Natural killer cell (primary cell): ENCODE measurements around the gene ARL15. TPM values are rescaled to one million over a fixed set of nuclear protein-coding genes. Genes with fewer than 3 reads are reported as not detected.

Source experiments
- ATAC-seq, 3 donors: fragments of 150-1000 bp in 2 of 3; fragments of 200-7000 bp in 1 of 3; cut with Tn5 transposase; 1 replicate in 1 of 3; 2 replicates in 2 of 3; pipeline ENCODE4 v1.10.0; 2021; ENCODE audit warnings: mild to moderate bottlenecking in 2 of 3, moderate library complexity in 2 of 3
- DNase-seq, 2 donors: peaks; one replicate each; pipeline versions ENCODE4 v3.0.0 to v3.0.0-alpha.2; 2013 to 2021; ENCODE audit warnings: mixed read lengths in 1 of 2
- H3K27ac ChIP-seq: one replicate; pipeline ENCODE4 v1.5.1; 2013; ENCODE audit warnings: mild to moderate bottlenecking, low read length
- H3K27me3 ChIP-seq: one replicate; pipeline ENCODE4 v1.6.1; 2013; ENCODE audit warnings: low read length; ENCODE audit not compliant: control insufficient read depth, insufficient read depth
- H3K36me3 ChIP-seq: one replicate; pipeline ENCODE4 v1.6.1; 2013; ENCODE audit warnings: low read length; ENCODE audit not compliant: control insufficient read depth, insufficient read depth
- H3K4me1 ChIP-seq: one replicate; pipeline ENCODE4 v1.6.1; 2013; ENCODE audit warnings: low read length; ENCODE audit not compliant: control insufficient read depth, insufficient read depth
- H3K4me3 ChIP-seq: one replicate; pipeline ENCODE4 v1.5.1; 2013; ENCODE audit warnings: low read length
- H3K9me3 ChIP-seq: one replicate; pipeline ENCODE4 v1.6.1; 2013; ENCODE audit warnings: low read length; ENCODE audit not compliant: control insufficient read depth, insufficient read depth
- H3K27ac Mint-ChIP-seq, 2 donors: one replicate each; pipeline ENCODE4 v1.8.0; 2022; ENCODE audit warnings: mild to moderate bottlenecking in 2 of 2, mixed read lengths in 2 of 2, moderate library complexity in 1 of 2
- H3K27me3 Mint-ChIP-seq, 2 donors: one replicate each; pipeline ENCODE4 v1.8.0; 2022; ENCODE audit warnings: low read depth in 2 of 2, mixed read lengths in 2 of 2
- H3K36me3 Mint-ChIP-seq: one replicate; pipeline ENCODE4 v1.8.0; 2022; ENCODE audit warnings: mixed read lengths
- H3K4me1 Mint-ChIP-seq, 2 donors: one replicate each; pipeline ENCODE4 v1.8.0; 2022; ENCODE audit warnings: mixed read lengths in 2 of 2
- H3K4me3 Mint-ChIP-seq: one replicate; pipeline ENCODE4 v1.8.0; 2022; ENCODE audit warnings: mild to moderate bottlenecking, moderate library complexity, mixed read lengths
- H3K9me3 Mint-ChIP-seq, 2 donors: one replicate each; pipeline ENCODE4 v1.8.0; 2022; ENCODE audit warnings: mixed read lengths in 2 of 2
- CTCF ChIP-seq: fragments of 200-600 bp; IDR thresholded peaks from one replicate; pipeline ENCODE4 v1.8.0; 2022; ENCODE audit warnings: antibody characterized with exemption
- WGBS: methylation state at CpG from one replicate; pipeline ENCODE4 v1.1.7; 2013; ENCODE audit warnings: missing lambda C conversion rate; ENCODE audit not compliant: insufficient coverage; 5-methylcytosine and 5-hydroxymethylcytosine counted together
- intact Hi-C: fragments of 100-400 bp; cut with micrococcal nuclease; formaldehyde crosslinking; loops from one replicate; pipeline ENCODE4 v1.14.2; 2022
- total RNA-seq, 4 donors: library from RNA; stranded (reverse); fragments of 120-200 nt in 1 of 4; gene quantifications; one replicate each; pipeline versions ENCODE4 v1.2.3 to v1.2.4, GENCODE V29; 2013 to 2022

Gene ARL15
- total RNA-seq, 3 donors from 2014 or later (not counting 1 experiment from before 2014, with no cell fraction given): 28.9 to 35.1 (median 33.1) TPM

GRCh38 chr5:54146916-54147315 lies 163.5 kb downstream of the ARL15 start:
- H3K36me3 ChIP-seq: peaks cover 3% of the 10 kb centered on the region
- Mint-ChIP-seq H3K27ac (no peak overlapping the region), H3K36me3 (no peaks in the 10 kb centered on the region), H3K27me3 (no peaks in the 10 kb centered on the region), H3K4me1 (peaks cover 28 to 30% of the 10 kb centered on the region in 2 donors), H3K4me3 (no peak overlapping the region), H3K9me3 (no peaks in the 10 kb centered on the region)
- ATAC-seq (no peak), DNase-seq (no peak)
- intact Hi-C loops: no loop called here
- TF ChIP-seq CTCF: no peak
- no peaks in the 10 kb centered on the region for H3K27me3 ChIP-seq
- H3K27ac ChIP-seq: no peak overlapping the region
- H3K4me3 ChIP-seq: no peak overlapping the region
- H3K4me1 ChIP-seq: no peaks in the 10 kb centered on the region
- WGBS: no CpG with 5 or more reads among the region's 1 CpG
- H3K9me3 ChIP-seq: no peaks in the 10 kb centered on the region

GRCh38 chr5:54146390-54146789 lies 164.0 kb downstream of the ARL15 start:
- Histone ChIP-seq H3K9me3 (no peaks in the 10 kb centered on the region), H3K36me3 (peaks cover 3% of the 10 kb centered on the region), H3K27ac (no peak overlapping the region), H3K4me3 (no peak overlapping the region), H3K27me3 (no peaks in the 10 kb centered on the region), H3K4me1 (no peaks in the 10 kb centered on the region)
- Mint-ChIP-seq H3K4me1 (peaks cover 28 to 29% of the 10 kb centered on the region in 2 donors), H3K9me3 (no peaks in the 10 kb centered on the region), H3K27ac (no peak overlapping the region), H3K27me3 (no peaks in the 10 kb centered on the region), H3K4me3 (no peak overlapping the region), H3K36me3 (no peaks in the 10 kb centered on the region)
- no peak for TF ChIP-seq CTCF
- intact Hi-C loops: no loop called here
- no peak for ATAC-seq
- WGBS: 100% methylated on average over 3 of the region's 3 CpGs
- no peak for DNase-seq

GRCh38 chr5:54140247-54140840 lies 170.0 kb downstream of the ARL15 start:
- no peak overlapping the region for H3K27ac Mint-ChIP-seq
- intact Hi-C loops: no loop called here
- Histone ChIP-seq H3K4me3 (no peak overlapping the region), H3K27ac (no peak overlapping the region), H3K4me1 (no peaks in the 10 kb centered on the region), H3K36me3 (no peaks in the 10 kb centered on the region), H3K27me3 (no peaks in the 10 kb centered on the region), H3K9me3 (no peaks in the 10 kb centered on the region)
- peaks cover 5 to 9% of the 10 kb centered on the region in 2 donors for H3K4me1 Mint-ChIP-seq
- no peak for TF ChIP-seq CTCF
- DNase-seq (no peak), ATAC-seq (no peak)
- H3K4me3 Mint-ChIP-seq: no peak overlapping the region
- H3K9me3 Mint-ChIP-seq: no peaks in the 10 kb centered on the region
- no peaks in the 10 kb centered on the region for H3K27me3 Mint-ChIP-seq
- no peaks in the 10 kb centered on the region for H3K36me3 Mint-ChIP-seq
- WGBS: no CpG with 5 or more reads among the region's 2 CpGs
